Activated CD4-positive, CD25-positive, alpha-beta regulatory T cell treated with anti-CD3 and anti-CD28 coated beads, Interleukin-2, amount 50 U/mL, for 24 hours (primary cell): ENCODE data around the gene PLCB2.

Source experiments
- ATAC-seq, 2 donors: fragments of 150-1000 bp; cut with Tn5 transposase; one replicate each; pipeline ENCODE4 v1.10.0; 2021; ENCODE audit warnings: mild to moderate bottlenecking in 1 of 2, moderate library complexity in 1 of 2

The PLCB2 gene

DNA sequence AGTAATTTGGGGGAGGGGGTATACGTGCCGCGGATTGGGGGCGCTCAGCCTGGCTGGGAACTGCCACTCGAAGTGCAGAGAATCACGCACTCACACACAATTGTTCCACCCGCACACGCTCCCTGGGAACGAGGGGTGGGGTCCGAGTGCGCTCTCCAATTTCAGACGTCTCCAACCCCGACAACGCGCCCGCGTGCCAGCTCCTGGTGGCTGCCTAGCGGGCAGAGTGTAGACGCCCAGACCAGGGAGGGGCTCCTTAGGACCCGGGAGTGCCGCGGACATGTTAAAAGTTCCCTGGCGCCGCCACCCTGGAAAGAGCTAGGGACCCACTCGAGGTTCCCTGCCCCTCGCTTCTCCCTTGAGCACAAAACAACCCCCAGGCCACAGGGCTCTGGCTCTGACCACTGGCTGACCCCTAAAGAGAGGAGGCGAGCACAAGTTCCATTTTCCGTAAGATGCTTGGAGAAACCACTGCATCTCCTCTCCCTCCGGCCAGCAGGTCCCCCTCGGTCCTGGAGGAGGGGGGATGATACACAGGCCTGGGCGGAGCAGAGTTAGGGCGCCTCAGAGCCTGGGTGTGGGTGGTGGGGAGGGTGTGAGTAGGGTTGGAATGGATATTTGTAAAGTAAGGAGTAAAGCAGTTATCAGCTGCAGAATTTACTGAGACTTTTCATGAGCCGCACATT lies 24.0 kb downstream of the PLCB2 start:
- no peak for ATAC-seq

DNA sequence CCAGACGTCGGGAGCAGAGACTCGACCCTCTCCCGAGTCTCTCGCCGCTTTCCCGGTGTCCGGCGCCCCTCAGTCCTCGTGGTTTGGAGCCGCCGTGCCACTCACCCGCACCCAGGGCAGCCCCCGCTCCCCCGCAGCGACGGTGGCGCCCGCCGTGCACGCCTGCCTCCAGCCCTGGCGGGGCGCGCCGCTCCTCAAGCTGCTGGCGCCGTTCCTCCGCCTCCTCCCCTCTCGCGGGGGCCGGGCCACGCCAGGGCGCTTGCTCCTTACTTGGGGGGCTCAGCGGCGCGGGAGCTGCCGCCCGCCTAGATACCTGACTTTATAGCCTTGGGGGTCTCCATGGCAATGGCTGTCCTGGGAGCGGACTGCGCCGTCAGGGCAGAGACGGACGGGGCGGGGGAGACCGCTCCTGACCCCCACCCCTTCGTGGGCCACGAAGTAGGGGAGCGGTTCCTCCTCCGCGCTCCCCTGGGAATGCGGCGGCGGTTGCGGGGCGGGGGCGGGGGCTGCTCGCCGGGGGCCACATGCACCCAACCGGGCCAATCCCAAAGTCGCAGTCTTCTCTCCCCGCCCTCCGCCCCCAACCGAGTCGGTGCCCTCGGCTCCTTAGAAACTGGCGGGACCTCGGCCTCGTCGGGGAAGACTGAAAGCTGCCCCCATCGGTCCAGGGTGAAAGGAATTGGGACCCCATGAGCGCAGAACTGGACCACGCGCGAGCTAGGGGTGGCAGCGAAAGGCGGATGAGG lies 24.7 kb downstream of the PLCB2 start, which contains the start of gene ANKRD63:
ANKRD63 (minus strand) TSS at position 196 of the 746 bp plus-strand sequence. CDS start 478 bp downstream, outside the sequence.
- ATAC-seq = peak; percentile 52 to 54

- peak; percentile 57 to 67 for ATAC-seq
These were observed 25.4 kb downstream of the PLCB2 start for GRCh38 chr15:40282147-40282868.

GRCh38 chr15:40281801-40282146 lies 26.0 kb downstream of the PLCB2 start:
- ATAC-seq = peak in 1 of 2 donors; percentile 14

GRCh38 chr15:40281057-40281800 lies 26.5 kb downstream of the PLCB2 start:
- ATAC-seq = no peak

GRCh38 chr15:40280260-40281056 lies 27.3 kb downstream of the PLCB2 start:
- no peak for ATAC-seq

DNA sequence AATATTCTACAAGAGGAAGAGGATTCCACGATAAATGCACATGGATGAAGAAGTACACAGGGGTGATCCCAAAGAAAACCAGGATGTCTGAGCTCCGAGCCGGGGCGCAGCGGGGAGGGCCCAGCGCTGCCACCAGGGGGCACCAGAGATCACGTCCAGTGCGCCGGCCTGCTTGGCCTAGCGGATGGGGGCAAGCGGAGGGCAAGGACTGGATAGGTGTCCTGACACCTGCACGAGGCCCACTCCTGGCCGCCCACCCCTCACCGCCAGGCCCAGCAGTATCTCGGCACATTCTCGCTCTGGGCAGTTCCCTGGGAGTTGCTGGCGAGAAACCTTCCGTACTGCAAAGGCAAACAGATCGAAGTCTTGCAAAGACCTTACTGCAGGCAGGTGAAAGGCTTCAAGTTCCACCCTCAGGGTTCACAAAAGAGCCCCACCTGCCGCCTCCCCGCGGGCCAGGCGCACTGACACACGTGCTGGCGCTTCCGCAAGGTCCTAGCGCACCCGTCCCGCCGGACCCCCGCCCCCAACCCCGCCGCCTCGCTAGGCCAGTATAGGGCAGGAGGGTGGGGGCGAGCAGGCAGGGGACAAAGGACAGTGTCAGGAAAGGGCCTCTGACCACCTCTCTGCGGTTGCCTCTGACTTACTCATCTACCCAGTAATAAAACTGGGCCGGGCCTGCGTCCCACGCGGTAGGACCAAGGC lies 28.1 kb downstream of the PLCB2 start:
- no peak for ATAC-seq

GRCh38 chr15:40278026-40278425 lies 29.7 kb downstream of the PLCB2 start:
- ATAC-seq = no peak

DNA sequence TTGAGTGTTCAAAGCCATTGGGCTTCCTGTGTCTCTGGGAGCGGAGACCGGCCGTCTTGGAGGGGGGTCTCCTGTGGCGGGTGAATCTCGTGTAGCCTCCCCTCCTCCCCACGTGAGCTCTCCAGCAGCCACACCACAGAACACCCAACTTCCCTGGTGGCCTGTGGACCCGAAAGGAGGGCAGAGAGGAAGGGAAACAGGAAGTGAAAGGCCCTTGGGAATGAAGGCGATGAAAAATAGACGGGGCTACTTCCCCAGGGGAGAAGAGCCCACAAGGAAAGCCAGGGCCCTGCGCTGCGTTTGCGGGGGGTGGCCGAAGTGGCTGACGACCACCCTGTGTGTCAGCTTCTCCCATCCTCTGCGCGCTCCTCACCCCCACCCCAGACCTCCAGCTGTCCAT lies 30.3 kb downstream of the PLCB2 start:
- ATAC-seq = no peak

DNA sequence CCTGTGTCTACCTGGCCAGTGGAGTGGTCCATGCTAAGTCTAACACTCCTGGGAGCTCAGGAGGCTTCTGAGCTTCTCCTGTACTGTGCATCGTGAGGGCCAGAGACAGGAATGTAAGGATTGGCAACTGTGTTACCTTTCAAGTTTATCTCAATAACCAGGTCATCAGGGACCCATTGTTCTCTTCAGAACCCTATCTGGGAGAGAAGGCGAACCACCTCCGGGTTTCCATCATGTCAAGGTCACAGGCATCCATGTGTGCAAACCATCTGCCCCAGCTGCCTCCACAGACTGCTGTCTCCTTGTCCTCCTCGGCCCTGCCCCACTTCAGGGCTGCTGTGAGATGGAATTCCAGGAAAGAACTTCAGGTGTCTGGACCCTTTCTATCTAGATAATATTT lies 30.8 kb downstream of the PLCB2 start:
- ATAC-seq = no peak

DNA sequence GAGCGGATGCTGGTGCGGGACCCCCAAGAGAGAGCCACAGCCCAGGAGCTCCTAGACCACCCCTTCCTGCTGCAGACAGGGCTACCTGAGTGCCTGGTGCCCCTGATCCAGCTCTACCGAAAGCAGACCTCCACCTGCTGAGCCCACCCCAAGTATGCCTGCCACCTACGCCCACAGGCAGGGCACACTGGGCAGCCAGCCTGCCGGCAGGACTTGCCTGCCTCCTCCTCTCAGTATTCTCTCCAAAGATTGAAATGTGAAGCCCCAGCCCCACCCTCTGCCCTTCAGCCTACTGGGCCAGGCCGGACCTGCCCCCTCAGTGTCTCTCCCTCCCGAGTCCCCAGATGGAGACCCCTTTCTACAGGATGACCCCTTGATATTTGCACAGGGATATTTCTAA lies 31.8 kb downstream of the PLCB2 start:
- ATAC-seq = no peak

DNA sequence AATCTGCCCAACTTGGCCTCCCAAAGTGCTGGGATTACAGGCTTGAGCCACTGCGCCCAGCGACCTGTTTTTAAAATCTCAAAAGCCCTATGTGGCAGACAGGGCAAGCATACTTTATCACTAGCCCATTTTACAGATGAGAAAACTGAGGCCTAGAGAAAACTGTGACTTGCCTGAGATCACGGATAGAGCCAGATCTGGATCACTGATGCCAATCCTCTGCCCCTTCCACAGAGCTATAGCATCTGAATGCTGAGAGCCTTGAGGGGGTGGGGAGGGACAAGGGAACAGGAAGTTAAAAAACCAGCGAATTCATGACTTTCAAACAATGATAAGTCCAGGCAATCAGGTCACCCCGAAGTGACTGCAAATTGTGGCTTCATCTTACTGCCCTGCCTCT lies 32.2 kb downstream of the PLCB2 start:
- ATAC-seq = no peak

GRCh38 chr15:40274350-40275274 lies 33.1 kb downstream of the PLCB2 start:
- peak; percentile 71 to 73 for ATAC-seq

- ATAC-seq = no peak
These were observed 34.3 kb downstream of the PLCB2 start for GRCh38 chr15:40273428-40273827.

DNA sequence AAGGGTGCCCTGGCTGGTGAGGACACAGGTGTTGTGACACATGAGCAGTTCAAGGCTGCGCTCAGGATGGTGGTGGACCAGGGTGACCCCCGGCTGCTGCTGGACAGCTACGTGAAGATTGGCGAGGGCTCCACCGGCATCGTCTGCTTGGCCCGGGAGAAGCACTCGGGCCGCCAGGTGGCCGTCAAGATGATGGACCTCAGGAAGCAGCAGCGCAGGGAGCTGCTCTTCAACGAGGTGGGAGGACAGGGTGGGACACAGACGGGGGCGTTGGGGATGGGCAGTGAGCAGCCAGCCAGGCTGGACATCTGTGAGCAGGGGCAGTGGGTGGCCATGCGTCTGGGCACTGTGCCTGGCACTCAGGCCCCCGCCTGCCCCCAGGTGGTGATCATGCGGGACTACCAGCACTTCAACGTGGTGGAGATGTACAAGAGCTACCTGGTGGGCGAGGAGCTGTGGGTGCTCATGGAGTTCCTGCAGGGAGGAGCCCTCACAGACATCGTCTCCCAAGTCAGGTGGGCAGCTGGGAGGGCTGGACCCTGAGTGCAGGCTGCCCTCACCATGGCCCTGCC lies 35.2 kb downstream of the PLCB2 start:
- no peak for ATAC-seq

GRCh38 chr15:40271685-40272484 lies 35.9 kb downstream of the PLCB2 start:
- ATAC-seq = no peak

DNA sequence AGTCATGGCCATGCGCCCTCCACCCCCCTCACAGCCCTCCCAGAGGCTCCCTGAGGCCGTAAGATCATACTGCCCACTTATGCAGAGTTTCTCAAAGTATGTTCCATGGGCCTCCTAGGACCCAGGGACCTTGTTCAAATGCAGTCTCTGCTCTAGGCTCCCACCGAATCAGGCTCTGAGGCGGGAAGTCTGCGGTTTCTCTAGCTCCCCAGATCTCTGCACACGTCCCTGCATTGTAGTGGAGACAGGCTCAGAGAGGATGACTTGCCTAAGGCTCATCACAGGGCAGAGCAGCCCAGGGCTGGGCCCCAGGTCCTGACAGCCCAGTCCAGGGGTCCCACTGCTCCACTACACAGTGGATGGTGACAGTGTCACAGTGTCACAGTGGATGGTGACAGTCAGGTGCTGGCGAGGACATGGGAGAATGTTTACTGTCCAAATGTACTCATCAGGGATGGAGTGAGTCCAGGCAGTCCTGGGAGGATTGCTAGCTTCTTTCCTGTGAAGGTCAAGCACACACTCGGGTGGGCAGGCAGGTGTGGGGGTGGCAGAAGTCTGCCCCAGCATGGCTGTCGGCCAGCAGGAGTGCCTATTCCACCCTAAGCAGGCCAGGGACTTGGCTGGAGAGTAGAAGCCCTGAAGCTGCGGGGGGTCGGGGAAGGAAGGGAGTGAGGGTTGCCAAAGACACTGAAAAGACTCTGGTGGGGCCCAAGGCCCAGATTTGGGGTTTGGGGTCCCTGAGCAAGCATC lies 37.3 kb downstream of the PLCB2 start:
- ATAC-seq = no peak

- ATAC-seq = no peak
These were observed 38.1 kb downstream of the PLCB2 start for GRCh38 chr15:40269604-40270003.
